Measurements from ENCODE around the gene CTSA.
"Not testable (repeated sequence)": the region's sequence is repeated elsewhere in the genome, so short reads cannot be mapped to it uniquely, and the experiment has no call there.

Gene CTSA

GRCh38 chr20:45894797-45895196 is 3.7 kb downstream of the CTSA start:
- TF ChIP-seq CTCF (conservative IDR thresholded peaks at IDR 0.05; ENCODE audit: control insufficient read depth, insufficient read depth, low read depth, low read length), result no peak
- no peak for DNase-seq (ENCODE audit: low read depth)
- no peak overlapping the region for H3K4me3 ChIP-seq (ENCODE audit: control insufficient read depth, low read depth, low read length)

- H3K4me3 ChIP-seq (ENCODE audit: control insufficient read depth, low read depth, low read length), result no peak overlapping the region
- no peak for DNase-seq (ENCODE audit: low read depth)
- no peak for TF ChIP-seq CTCF (conservative IDR thresholded peaks at IDR 0.05; ENCODE audit: control insufficient read depth, insufficient read depth, low read depth, low read length)
Observed at GRCh38 chr20:45896641-45897161, 5.6 kb downstream of the CTSA start.

- H3K4me3 ChIP-seq (ENCODE audit: control insufficient read depth, low read depth, low read length), result no peak overlapping the region
- DNase-seq (ENCODE audit: low read depth), result no peak
- no peak for TF ChIP-seq CTCF (conservative IDR thresholded peaks at IDR 0.05; ENCODE audit: control insufficient read depth, insufficient read depth, low read depth, low read length)
Observed at GRCh38 chr20:45897289-45897688, 6.2 kb downstream of the CTSA start.

GRCh38 chr20:45897692-45898091 is 6.6 kb downstream of the CTSA start:
- H3K4me3 ChIP-seq (ENCODE audit: control insufficient read depth, low read depth, low read length), result no peak overlapping the region
- DNase-seq (ENCODE audit: low read depth), result no peak
- no peak for TF ChIP-seq CTCF (conservative IDR thresholded peaks at IDR 0.05; ENCODE audit: control insufficient read depth, insufficient read depth, low read depth, low read length)

GRCh38 chr20:45898285-45898684 is 7.2 kb downstream of the CTSA start:
- no peak for DNase-seq (ENCODE audit: low read depth)
- no peak overlapping the region for H3K4me3 ChIP-seq (ENCODE audit: control insufficient read depth, low read depth, low read length)
- no peak for TF ChIP-seq CTCF (conservative IDR thresholded peaks at IDR 0.05; ENCODE audit: control insufficient read depth, insufficient read depth, low read depth, low read length)

GRCh38 chr20:45899046-45899835 is 8.1 kb downstream of the CTSA start:
- DNase-seq (ENCODE audit: low read depth), result no peak
- TF ChIP-seq CTCF (conservative IDR thresholded peaks at IDR 0.05; ENCODE audit: control insufficient read depth, insufficient read depth, low read depth, low read length), result no peak
- H3K4me3 ChIP-seq (ENCODE audit: control insufficient read depth, low read depth, low read length), result no peak overlapping the region

- not testable (repeated sequence) for H3K4me3 ChIP-seq (ENCODE audit: control insufficient read depth, low read depth, low read length); DNase-seq (ENCODE audit: low read depth)
Observed at GRCh38 chr20:45901332-45901731, 10.2 kb downstream of the CTSA start.

Measured in fibroblast of mammary gland (primary cell).